K562 (cell line): ENCODE results near the gene IL13. TPM values are rescaled to one million over a fixed set of nuclear protein-coding genes. Genes with fewer than 3 reads are reported as not detected.

Experiments
- CHD4 ChIP-seq: fragments of 200-600 bp; sonication (generic); IDR thresholded peaks from 3 replicates; pipeline ENCODE4 v1.6.1; 2012; ENCODE audit warnings: low read depth, mild to moderate bottlenecking, mixed read lengths, low read length, inconsistent platforms; ENCODE audit not compliant: insufficient read depth, insufficient replicate concordance, poor library complexity, severe bottlenecking
- E2F8 ChIP-seq: fragments of 450-650 bp; IDR thresholded peaks from 2 replicates; pipeline ENCODE4 v1.7.1; 2018; ENCODE audit warnings: mild to moderate bottlenecking, low read depth; ENCODE audit not compliant: partially characterized antibody
- FOXM1 ChIP-seq, 2 experiments: fragments of 450-650 bp in 1 of 2; sonication (generic) in 1 of 2; formaldehyde crosslinking in 1 of 2; IDR thresholded peaks; 2 replicates each; pipeline versions ENCODE4 v1.6.1 to v1.9.0; 2017 to 2022; ENCODE audit warnings: low read depth in 2 of 2, mild to moderate bottlenecking in 2 of 2, missing genetic modification reagents in 1 of 2, moderate library complexity in 1 of 2
- IRF1 ChIP-seq: sonication (generic); formaldehyde crosslinking; IDR thresholded peaks from 2 replicates; pipeline ENCODE4 v1.8.0; 2022; ENCODE audit warnings: missing genetic modification reagents, mild to moderate bottlenecking, borderline replicate concordance
- LCOR ChIP-seq: sonication (generic); formaldehyde crosslinking; IDR thresholded peaks from 2 replicates; pipeline ENCODE4 v1.8.0; 2022; ENCODE audit warnings: mild to moderate bottlenecking, missing genetic modification reagents
- MAFG ChIP-seq: fragments of 450-650 bp; conservative IDR thresholded peaks from 2 replicates; pipeline ENCODE4 v1.6.1; 2016; ENCODE audit warnings: missing genetic modification characterization, missing compliant biosample characterization
- MITF ChIP-seq: IDR thresholded peaks from 2 replicates; pipeline ENCODE4 v1.6.1; 2014; ENCODE audit warnings: antibody characterized with exemption
- MTA3 ChIP-seq: fragments of 450-650 bp; formaldehyde crosslinking; IDR thresholded peaks from 2 replicates; pipeline ENCODE4 v1.6.1; 2017; ENCODE audit warnings: mild to moderate bottlenecking, borderline replicate concordance
- NUFIP1 ChIP-seq: fragments of 450-650 bp; IDR thresholded peaks from 2 replicates; pipeline ENCODE4 v1.6.1; 2018; ENCODE audit not compliant: partially characterized antibody
- PURB ChIP-seq: sonication (generic); formaldehyde crosslinking; IDR thresholded peaks from 2 replicates; pipeline ENCODE4 v1.9.0; 2021; ENCODE audit warnings: low read depth, mild to moderate bottlenecking, missing genetic modification reagents
- RBM14 ChIP-seq: fragments of 200-400 bp; formaldehyde crosslinking; IDR thresholded peaks from 2 replicates; pipeline ENCODE4 v1.6.1; 2018; ENCODE audit warnings: low read depth, mild to moderate bottlenecking, low read length, moderate library complexity, borderline replicate concordance; ENCODE audit not compliant: insufficient read depth
- RFX1 ChIP-seq: fragments of 450-650 bp; IDR thresholded peaks from 2 replicates; pipeline ENCODE4 v1.6.1; 2016; ENCODE audit warnings: mild to moderate bottlenecking, moderate library complexity
- RNF2 ChIP-seq: sonication (generic); IDR thresholded peaks from 2 replicates; pipeline ENCODE4 v1.6.1; 2016
- SIRT6 ChIP-seq: IDR thresholded peaks from one replicate; pipeline ENCODE4 v1.6.1; 2012; ENCODE audit warnings: low read depth, mild to moderate bottlenecking, control low read depth, inconsistent platforms, low read length, moderate library complexity
- TBL1XR1 ChIP-seq, 2 experiments: IDR thresholded peaks; 2 replicates each; pipeline ENCODE4 v1.6.1; 2012; ENCODE audit warnings: improper control_type of control experiment in 2 of 2, low read length in 2 of 2, mild to moderate bottlenecking in 1 of 2
- TOE1 ChIP-seq, 2 experiments: fragments of 450-650 bp in 1 of 2; sonication (generic) in 1 of 2; formaldehyde crosslinking in 1 of 2; IDR thresholded peaks; 2 replicates each; pipeline versions ENCODE4 v1.7.1 to v1.8.0; 2016 to 2022; ENCODE audit warnings: borderline replicate concordance in 2 of 2, mild to moderate bottlenecking in 2 of 2, antibody characterized with exemption in 1 of 2, inconsistent platforms in 1 of 2, low read depth in 1 of 2, missing genetic modification reagents in 1 of 2, moderate library complexity in 1 of 2
- ZBTB17 ChIP-seq: fragments of 450-650 bp; formaldehyde crosslinking; IDR thresholded peaks from 2 replicates; pipeline ENCODE4 v1.4.0; 2020; ENCODE audit warnings: mild to moderate bottlenecking
- ZNF134 ChIP-seq: fragments of 250-450 bp; sonication (Bioruptor Pico); conservative IDR thresholded peaks from 2 replicates; pipeline ENCODE4 v1.4.0; 2020
- polyA plus RNA-seq, 8 experiments: library from polyadenylated mRNA; depleted of rRNA in 4 of 8; stranded (reverse) in 5 of 8; unstranded in 3 of 8; fragments of >200 nt; fragmentation: Nextera tagmentation in 2 of 8; fragmentation: Illumina TruSeq in 1 of 8; extraction: Ambion mirVana in 2 of 8; extraction: Trizol in 1 of 8; gene quantifications; 2 replicates each; pipeline versions ENCODE4 v1.2.1 to v1.2.3, GENCODE V29; 2011 to 2014; ENCODE audit warnings: inconsistent platforms in 1 of 8, missing spikeins in 1 of 8
- total RNA-seq, 7 experiments: library from RNA; depleted of rRNA in 6 of 7; stranded (reverse); fragments of >200 nt in 6 of 7; fragmentation: Illumina TruSeq in 2 of 7; extraction: Trizol in 2 of 7; gene quantifications; 2 replicates each; pipeline versions ENCODE4 v1.2.1 to v1.2.3, GENCODE V29; 2011 to 2021; ENCODE audit warnings: low replicate concordance in 1 of 7

Gene IL13
- total and polyA plus RNA-seq, 9 of the 15 experiments (the other 6 are each of a cell fraction or from before 2014, with no cell fraction given): not detected

GRCh38 chr5:132666310-132667123 is 8.5 kb downstream of the IL13 start (continued):
- no peak for TF ChIP-seq IRF1
- TF ChIP-seq E2F8: no peak
- TF ChIP-seq PURB (CRISPR knock-in tag): no peak
- no peak for TF ChIP-seq RBM14
- peak; percentile 86 for TF ChIP-seq LCOR (CRISPR knock-in tag)
- peak; percentile 95 for TF ChIP-seq ZBTB17
- peak; percentile 65; the same call in 1 of the 2 replicates for TF ChIP-seq RNF2
- TF ChIP-seq ZNF134 (CRISPR knock-in tag): peak; percentile 83
- peak; percentile 78; the same call in 1 of the 2 replicates for TF ChIP-seq MTA3
- TF ChIP-seq TOE1 (IDR thresholded peaks at IDR 0.05; ENCODE audit: borderline replicate concordance): no peak
- no peak for TF ChIP-seq TOE1 (CRISPR knock-in tag; IDR thresholded peaks at IDR 0.05; ENCODE audit: borderline replicate concordance, low read depth)
- TF ChIP-seq RFX1: no peak
- no peak for TF ChIP-seq CHD4
- peak; percentile 50 for TF ChIP-seq MAFG (tag)
- no peak for TF ChIP-seq NUFIP1
- TF ChIP-seq TBL1XR1 (IDR thresholded peaks at IDR 0.05; ENCODE audit: low read length in 2 of 2): peak; percentile 16 to 18; a peak in 1 of 4 replicates
- TF ChIP-seq FOXM1 (IDR thresholded peaks at IDR 0.05; ENCODE audit: low read depth): no peak
- TF ChIP-seq FOXM1 (CRISPR knock-in tag; IDR thresholded peaks at IDR 0.05; ENCODE audit: low read depth): no peak
- no peak for TF ChIP-seq SIRT6
- no peak for TF ChIP-seq MITF
